MCF 10A (cell line): ENCODE data around the gene MYD88. TPM values are rescaled to one million over a fixed set of nuclear protein-coding genes. Genes with fewer than 3 reads are reported as not detected.

Source experiments
- BruUV-seq: library from RNA; stranded (reverse); fragments of 400-500 nt; replicated peaks from 2 replicates; lab custom pipeline; 2021; lab: Mats Ljungman, UMichigan
- CTCF ChIA-PET: fragments of 300-600 bp; sonication (Branson Sonifier 250); formaldehyde crosslinking; extraction: SDS; loops from one replicate; lab custom pipeline; 2021; ENCODE audit warnings: antibody characterized with exemption, inconsistent platforms; lab: Yijun Ruan, JAX
- POLR2A ChIA-PET: fragments of 300-600, 350-650 bp; sonication (Branson Sonifier 250); formaldehyde crosslinking; extraction: SDS; loops from one replicate; lab custom pipeline; 2020; ENCODE audit warnings: antibody characterized with exemption, inconsistent platforms; lab: Yijun Ruan, JAX
- DNase-seq: peaks from one replicate; pipeline ENCODE4 v3.0.0-alpha.2; 2018; ENCODE audit not compliant: unreplicated experiment
- H3K27ac Mint-ChIP-seq: one replicate; pipeline ENCODE4 v1.8.0; 2022; ENCODE audit warnings: mild to moderate bottlenecking, low read depth, mixed read lengths; ENCODE audit not compliant: unreplicated experiment
- H3K27me3 Mint-ChIP-seq: one replicate; pipeline ENCODE4 v1.8.0; 2022; ENCODE audit warnings: mixed read lengths; ENCODE audit not compliant: insufficient read depth, unreplicated experiment
- H3K36me3 Mint-ChIP-seq: one replicate; pipeline ENCODE4 v1.8.0; 2022; ENCODE audit warnings: mild to moderate bottlenecking, moderate library complexity, mixed read lengths; ENCODE audit not compliant: insufficient read depth, unreplicated experiment
- H3K4me1 Mint-ChIP-seq: one replicate; pipeline ENCODE4 v1.8.0; 2022; ENCODE audit warnings: mixed read lengths; ENCODE audit not compliant: insufficient read depth, unreplicated experiment
- H3K4me3 Mint-ChIP-seq: one replicate; pipeline ENCODE4 v1.8.0; 2022; ENCODE audit warnings: mild to moderate bottlenecking, moderate library complexity, mixed read lengths; ENCODE audit not compliant: unreplicated experiment
- H3K9me3 Mint-ChIP-seq: one replicate; pipeline ENCODE4 v1.8.0; 2022; ENCODE audit warnings: mixed read lengths; ENCODE audit not compliant: unreplicated experiment
- CTCF ChIP-seq: fragments of 200-600 bp; IDR thresholded peaks from one replicate; pipeline ENCODE4 v1.8.0; 2022; ENCODE audit warnings: antibody characterized with exemption, mild to moderate bottlenecking; ENCODE audit not compliant: unreplicated experiment
- intact Hi-C: fragments of 100-400 bp; cut with micrococcal nuclease; formaldehyde crosslinking; loops from 2 replicates; pipeline ENCODE4 v1.14.1; 2022
- total RNA-seq: library from RNA; stranded (reverse); gene quantifications from 2 replicates; pipeline ENCODE4 v1.2.3, GENCODE V29; 2022

MYD88 gene
- total RNA-seq, 1 experiment from 2014 or later: 19.7 TPM

GRCh38 chr3:38173834-38174418 lies 35.5 kb downstream of the MYD88 start:
- Mint-ChIP-seq H3K36me3 (peaks cover 14% of the 10 kb centered on the region), H3K27ac (peak overlapping the region; percentile 70), H3K4me3 (no peak overlapping the region), H3K9me3 (no peaks in the 10 kb centered on the region), H3K4me1 (peaks cover 36% of the 10 kb centered on the region), H3K27me3 (no peaks in the 10 kb centered on the region)
- no peak for TF ChIP-seq CTCF
- intact Hi-C loops: no loop called here
- CTCF ChIA-PET: interaction anchor here (0.6 to 0.7 kb wide), 3 partner anchors 44 to 954 kb away, joined by 3 to 4 read pairs (median 3); no protein-coding TSS in a partner anchor
- POLR2A ChIA-PET: interaction anchor here (1.0 to 2.0 kb wide), 2 partner anchors 9 to 37 kb away, joined by 9 to 10 read pairs; partner anchors contain the start of genes ACAA1 and OXSR1
- no peak for DNase-seq
- BruUV-seq: no TSS peak

- Mint-ChIP-seq H3K36me3 (peaks cover 21% of the 10 kb centered on the region), H3K27ac (no peak overlapping the region), H3K9me3 (no peaks in the 10 kb centered on the region), H3K4me1 (peaks cover 23% of the 10 kb centered on the region), H3K27me3 (no peaks in the 10 kb centered on the region), H3K4me3 (no peak overlapping the region)
- no TSS peak for BruUV-seq
- ChIA-PET POLR2A (interaction anchor here (0.7 to 1.8 kb wide), 4 partner anchors 10 to 65 kb away, joined by 3 to 10 read pairs (median 4); partner anchors contain the start of gene ACAA1), CTCF (interaction anchor here (0.7 to 1.4 kb wide), 3 partner anchors 11 to 50 kb away, joined by 3 to 4 read pairs (median 3); no protein-coding TSS in a partner anchor)
- TF ChIP-seq CTCF: no peak
- DNase-seq: no peak
- intact Hi-C loops: no loop called here
Observed at GRCh38 chr3:38177181-38177580, 38.7 kb downstream of the MYD88 start.

- Mint-ChIP-seq H3K27me3 (no peaks in the 10 kb centered on the region), H3K4me1 (no peaks in the 10 kb centered on the region), H3K36me3 (peaks cover 28% of the 10 kb centered on the region), H3K27ac (no peak overlapping the region), H3K4me3 (no peak overlapping the region), H3K9me3 (no peaks in the 10 kb centered on the region)
- POLR2A ChIA-PET: interaction anchor here (0.7 to 4.0 kb wide), 4 partner anchors 8 to 21 kb away, joined by 3 to 27 read pairs (median 4); partner anchors contain the start of gene OXSR1
- BruUV-seq: no TSS peak
- TF ChIP-seq CTCF: no peak
- intact Hi-C loops: no loop called here
- CTCF ChIA-PET: no interaction called here
- DNase-seq: no peak
Observed at GRCh38 chr3:38186781-38187180, 48.3 kb downstream of the MYD88 start.

- ChIA-PET CTCF (interaction anchor here (0.9 kb wide), 1 partner anchor 60 kb away, joined by 4 read pairs; no protein-coding TSS in a partner anchor), POLR2A (interaction anchor here (2.0 to 2.4 kb wide), 2 partner anchors 24 to 53 kb away, joined by 6 to 9 read pairs; partner anchors contain the start of gene ACAA1)
- H3K9me3 Mint-ChIP-seq: no peaks in the 10 kb centered on the region
- H3K36me3 Mint-ChIP-seq: peaks cover 23% of the 10 kb centered on the region
- no peaks in the 10 kb centered on the region for H3K4me1 Mint-ChIP-seq
- H3K27ac Mint-ChIP-seq: no peak overlapping the region
- DNase-seq: peak; percentile 10
- no TSS peak for BruUV-seq
- no peak for TF ChIP-seq CTCF
- H3K27me3 Mint-ChIP-seq: no peaks in the 10 kb centered on the region
- no peak overlapping the region for H3K4me3 Mint-ChIP-seq
- intact Hi-C loops: no loop called here
Observed at GRCh38 chr3:38190481-38190881, 52.0 kb downstream of the MYD88 start.
